Jurkat, Clone E6-1 (cell line): ENCODE measurements around the gene NDUFA9. TPM values are rescaled to one million over a fixed set of nuclear protein-coding genes. Genes with fewer than 3 reads are reported as not detected.

ENCODE experiments used
- DNase-seq: peaks from one replicate; pipeline ENCODE4 v3.0.0-alpha.2; 2011; ENCODE audit warnings: low read depth, low spot score
- H3K4me3 ChIP-seq: 2 replicates; pipeline ENCODE4 v1.5.1; 2011; ENCODE audit warnings: mild to moderate bottlenecking, low read length, control low read depth, moderate library complexity
- polyA plus RNA-seq: library from polyadenylated mRNA; unstranded; fragments of >200 nt; gene quantifications from one replicate; pipeline ENCODE4 v1.2.1, GENCODE V29; 2012; ENCODE audit warnings: missing spikeins; ENCODE audit not compliant: insufficient read length, insufficient read depth

The NDUFA9 gene
- polyA plus RNA-seq, result 180 TPM

GRCh38 chr12:4648501-4649357 is at the start of gene NDUFA9, which contains the start of gene AKAP3:
NDUFA9 (plus strand) TSS chr12:4649114; CDS start chr12:4649127, 13 bp downstream.
AKAP3 (minus strand) TSS chr12:4649051; CDS start chr12:4638196, 10,855 bp downstream.
- peak; percentile 77 for DNase-seq
- peak within 1 kb of the TSS; percentile 89 for H3K4me3 ChIP-seq

DNA sequence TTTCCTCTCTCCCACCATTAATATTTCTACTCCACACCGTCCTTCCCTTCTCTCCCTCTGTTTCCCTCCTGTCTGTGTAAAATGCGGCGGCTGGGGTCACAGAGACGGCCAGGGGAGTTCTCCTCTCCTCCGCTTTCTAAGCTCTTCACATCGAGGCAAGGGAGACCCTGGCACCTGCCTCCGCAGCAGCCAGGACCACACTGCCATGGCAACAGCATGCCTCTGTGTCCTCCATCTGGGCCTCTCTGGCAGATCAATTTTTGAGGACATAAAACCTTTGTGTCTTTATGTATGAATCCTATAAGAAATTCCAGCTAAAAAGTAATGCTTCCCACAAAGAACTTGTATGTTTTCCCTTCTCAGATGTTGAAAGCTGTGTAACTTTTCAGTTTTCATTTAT is 45.5 kb upstream of the NDUFA9 start:
- no peak for DNase-seq
- H3K4me3 ChIP-seq, result no peak overlapping the region

GRCh38 chr12:4603946-4604345 is 45.0 kb upstream of the NDUFA9 start:
- no peak overlapping the region for H3K4me3 ChIP-seq
- DNase-seq, result no peak

DNA sequence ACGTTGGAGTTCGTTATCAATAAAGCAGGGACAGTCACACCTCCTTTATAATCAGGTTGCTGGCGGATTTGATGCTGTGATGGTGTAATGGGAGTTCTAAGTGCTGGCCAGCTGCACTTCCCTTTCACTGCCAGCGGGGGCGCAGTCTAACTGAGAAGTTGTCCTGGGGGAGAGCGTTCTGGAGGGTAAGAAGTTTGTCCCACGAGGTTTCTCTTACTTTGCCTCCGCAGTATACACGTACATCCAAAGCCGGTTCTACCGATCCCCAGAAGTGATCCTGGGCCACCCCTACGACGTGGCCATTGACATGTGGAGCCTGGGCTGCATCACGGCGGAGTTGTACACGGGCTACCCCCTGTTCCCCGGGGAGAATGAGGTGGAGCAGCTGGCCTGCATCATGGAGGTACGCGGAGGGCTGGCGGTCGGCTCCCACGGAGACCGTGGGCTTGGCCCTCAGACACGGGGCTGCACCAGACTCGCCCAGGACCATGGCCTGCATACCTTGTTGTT is 44.2 kb upstream of the NDUFA9 start:
- H3K4me3 ChIP-seq, result peak overlapping the region; percentile 91
- peak; percentile 85 for DNase-seq

- DNase-seq, result no peak
- no peak overlapping the region for H3K4me3 ChIP-seq
These were observed 41.9 kb upstream of the NDUFA9 start for GRCh38 chr12:4607056-4607455.

- no peak overlapping the region for H3K4me3 ChIP-seq
- DNase-seq, result no peak
These were observed 39.8 kb upstream of the NDUFA9 start for GRCh38 chr12:4609071-4609470.

DNA sequence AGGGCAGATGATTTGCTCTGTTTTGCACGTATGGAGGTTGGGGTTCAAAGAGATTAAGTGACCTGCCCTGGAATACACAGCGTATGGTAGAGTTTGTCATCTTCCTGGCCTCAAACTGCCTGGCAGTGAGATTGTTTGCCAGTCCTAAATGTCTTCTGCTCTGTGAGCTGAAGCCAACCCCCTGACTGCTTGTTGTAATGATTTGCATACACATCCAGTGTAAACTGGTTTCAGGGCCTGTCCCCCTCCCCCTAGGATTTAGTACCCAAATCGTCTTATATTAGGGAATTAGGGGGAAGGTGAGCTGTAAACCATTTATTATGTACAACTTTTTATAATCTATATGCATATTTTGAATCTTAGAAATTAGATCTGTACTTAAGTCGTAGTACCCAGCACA is 38.4 kb upstream of the NDUFA9 start:
- no peak for DNase-seq
- no peak overlapping the region for H3K4me3 ChIP-seq

- H3K4me3 ChIP-seq, result no peak overlapping the region
- no peak for DNase-seq
These were observed 33.2 kb upstream of the NDUFA9 start for GRCh38 chr12:4615667-4616066.

- no peak for DNase-seq
- H3K4me3 ChIP-seq, result no peak overlapping the region
These were observed 27.4 kb upstream of the NDUFA9 start for GRCh38 chr12:4621511-4621910.

GRCh38 chr12:4626543-4626942 is 22.4 kb upstream of the NDUFA9 start:
- no peak overlapping the region for H3K4me3 ChIP-seq
- no peak for DNase-seq

DNA sequence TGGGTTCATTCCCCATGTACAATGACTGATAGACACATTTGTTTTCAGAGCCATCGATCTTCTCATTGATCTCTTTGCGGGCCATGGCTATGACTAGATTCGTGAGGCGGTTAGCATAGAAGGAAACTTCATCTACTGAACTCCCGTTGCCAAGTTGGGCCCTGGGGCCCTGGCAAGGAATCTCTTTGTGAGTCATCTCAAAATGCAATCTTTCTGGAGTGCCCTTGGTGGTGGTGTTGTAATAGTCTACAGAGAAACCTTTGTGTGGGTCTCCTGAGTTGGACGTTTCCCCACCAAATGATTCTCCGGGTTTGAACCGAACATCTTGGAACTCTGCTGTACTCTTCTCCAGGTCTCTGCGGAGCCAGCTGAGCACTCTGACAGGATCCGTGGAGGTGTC is 20.5 kb upstream of the NDUFA9 start:
- DNase-seq, result no peak
- H3K4me3 ChIP-seq, result no peak overlapping the region

DNA sequence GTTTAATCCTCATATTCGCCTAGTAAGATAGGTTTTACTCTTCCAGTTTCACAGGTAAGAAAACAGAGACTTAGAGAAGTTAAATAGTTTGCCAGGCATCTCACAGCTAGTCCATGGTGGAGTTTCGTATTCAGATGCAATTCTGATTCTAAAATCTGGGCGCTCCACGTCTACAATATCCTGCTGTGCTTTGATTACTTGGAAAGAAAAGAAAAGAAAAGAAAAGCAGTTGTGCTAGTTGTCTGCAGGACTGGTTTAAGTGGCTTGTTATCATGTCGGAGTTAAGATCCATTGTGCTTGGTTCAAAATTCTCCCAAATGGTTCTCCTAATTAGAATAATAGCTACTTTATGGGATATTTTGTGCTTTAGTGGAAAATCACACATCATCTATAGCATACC is 18.7 kb upstream of the NDUFA9 start:
- H3K4me3 ChIP-seq, result no peak overlapping the region
- DNase-seq, result no peak

GRCh38 chr12:4643747-4644146 is 5.2 kb upstream of the NDUFA9 start:
- no peak for DNase-seq
- H3K4me3 ChIP-seq, result no peak overlapping the region

DNA sequence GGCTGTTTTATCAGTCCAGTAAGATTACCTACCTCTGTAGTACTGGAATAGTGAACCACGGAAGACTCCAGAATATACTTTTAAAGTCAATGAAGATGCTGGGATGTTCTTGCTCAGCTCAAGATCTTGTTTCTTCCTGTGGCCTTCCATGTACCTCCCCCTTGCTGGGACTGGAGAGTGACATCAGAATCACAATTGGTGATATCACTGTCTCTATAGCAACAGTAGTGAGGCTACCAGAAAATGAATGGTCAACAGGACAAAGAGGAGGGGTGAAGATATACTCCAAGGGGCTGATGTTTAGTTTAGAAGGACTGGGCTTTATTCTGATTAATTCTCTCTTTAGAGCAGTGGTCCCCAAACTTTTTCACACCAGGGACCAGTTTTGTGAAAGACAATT is 3.9 kb upstream of the NDUFA9 start:
- no peak overlapping the region for H3K4me3 ChIP-seq
- DNase-seq, result no peak

GRCh38 chr12:4648104-4648500 is 812 bp upstream of the NDUFA9 start:
- peak; percentile 12 for DNase-seq
- peak overlapping the region; percentile 89 for H3K4me3 ChIP-seq

- no peak for DNase-seq
- H3K4me3 ChIP-seq, result peak overlapping the region; percentile 89
These were observed 396 bp downstream of the NDUFA9 start for GRCh38 chr12:4649358-4649661.

- DNase-seq, result peak; percentile 16
- H3K4me3 ChIP-seq, result no peak overlapping the region
These were observed 4.3 kb downstream of the NDUFA9 start for GRCh38 chr12:4653257-4653656.

GRCh38 chr12:4653691-4654090 is 4.8 kb downstream of the NDUFA9 start:
- DNase-seq, result no peak
- no peak overlapping the region for H3K4me3 ChIP-seq

- H3K4me3 ChIP-seq, result no peak overlapping the region
- no peak for DNase-seq
These were observed 15.1 kb downstream of the NDUFA9 start for GRCh38 chr12:4663971-4664505.

DNA sequence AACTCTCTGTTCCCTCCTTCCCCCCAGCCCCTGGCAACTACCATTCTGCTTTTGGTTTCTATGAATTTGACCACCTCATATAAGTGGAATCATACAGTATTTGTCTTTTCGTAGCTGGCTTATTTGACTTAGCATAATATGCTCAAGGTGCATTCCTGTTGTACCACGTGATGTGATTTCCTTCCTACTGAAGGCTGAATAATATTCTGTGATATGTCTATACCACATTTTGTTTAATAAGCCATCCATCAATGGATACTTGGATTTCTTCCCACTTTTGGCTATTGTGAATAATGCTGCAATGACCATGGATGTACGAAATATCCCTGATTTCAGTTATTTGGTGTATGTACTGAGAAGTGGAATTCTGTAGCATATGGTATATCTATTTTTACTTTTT is 16.3 kb downstream of the NDUFA9 start:
- no peak overlapping the region for H3K4me3 ChIP-seq
- DNase-seq, result no peak

GRCh38 chr12:4679711-4680110 is 30.8 kb downstream of the NDUFA9 start:
- DNase-seq, result no peak
- H3K4me3 ChIP-seq, result no peak overlapping the region
